SK-N-DZ (cell line): ENCODE data around the gene CD248.
"Not testable (repeated sequence)": the region's sequence is repeated elsewhere in the genome, so short reads cannot be mapped to it uniquely, and the experiment has no call there.

Experiments
- DNase-seq: peaks from one replicate; pipeline ENCODE4 v3.0.0-alpha.2; 2015; ENCODE audit warnings: low spot score

CD248 gene

GRCh38 chr11:66328302-66329144 is 11.7 kb upstream of the CD248 start:
- DNase-seq = peak; percentile 85

GRCh38 chr11:66328031-66328301 is 11.1 kb upstream of the CD248 start:
- no peak for DNase-seq

- no peak for DNase-seq
These were observed 10.6 kb upstream of the CD248 start for GRCh38 chr11:66327171-66328030.

- peak; percentile 64 for DNase-seq
These were observed 9.6 kb upstream of the CD248 start for GRCh38 chr11:66326261-66327111.

- DNase-seq = no peak
These were observed 8.4 kb upstream of the CD248 start for GRCh38 chr11:66325263-66325671.

- no peak for DNase-seq
These were observed 7.8 kb upstream of the CD248 start for GRCh38 chr11:66324664-66325063.

GRCh38 chr11:66323684-66324083 is 6.8 kb upstream of the CD248 start:
- DNase-seq = no peak

- DNase-seq = no peak
These were observed 6.0 kb upstream of the CD248 start for GRCh38 chr11:66322732-66323427.

- no peak for DNase-seq
These were observed 4.8 kb upstream of the CD248 start for GRCh38 chr11:66321606-66322005.

- not testable (repeated sequence) for DNase-seq
These were observed 3.9 kb upstream of the CD248 start for GRCh38 chr11:66320748-66321147.

GRCh38 chr11:66320289-66320688 is 3.4 kb upstream of the CD248 start:
- DNase-seq = not testable (repeated sequence)

- no peak for DNase-seq
These were observed 1.7 kb upstream of the CD248 start for GRCh38 chr11:66318600-66318970.

- peak; percentile 89 for DNase-seq
These were observed 1.1 kb upstream of the CD248 start for GRCh38 chr11:66317723-66318599.

- peak; percentile 80 for DNase-seq
These were observed 478 bp upstream of the CD248 start for GRCh38 chr11:66317322-66317722.

- DNase-seq = no peak
These were observed 678 bp downstream of the CD248 start for GRCh38 chr11:66315921-66316811.

GRCh38 chr11:66315498-66315885 is 1.4 kb downstream of the CD248 start:
- DNase-seq = no peak

- no peak for DNase-seq
These were observed 2.0 kb downstream of the CD248 start for GRCh38 chr11:66314561-66315497.

- no peak for DNase-seq
These were observed 2.7 kb downstream of the CD248 start for GRCh38 chr11:66314186-66314501.
